GM19238 (cell line): Measurements from ENCODE around the gene MAML3.

Experiments used
- DNase-seq: peaks from one replicate; pipeline ENCODE4 v3.0.0; 2011; ENCODE audit warnings: low spot score; ENCODE audit not compliant: insufficient read length

The MAML3 gene

DNA sequence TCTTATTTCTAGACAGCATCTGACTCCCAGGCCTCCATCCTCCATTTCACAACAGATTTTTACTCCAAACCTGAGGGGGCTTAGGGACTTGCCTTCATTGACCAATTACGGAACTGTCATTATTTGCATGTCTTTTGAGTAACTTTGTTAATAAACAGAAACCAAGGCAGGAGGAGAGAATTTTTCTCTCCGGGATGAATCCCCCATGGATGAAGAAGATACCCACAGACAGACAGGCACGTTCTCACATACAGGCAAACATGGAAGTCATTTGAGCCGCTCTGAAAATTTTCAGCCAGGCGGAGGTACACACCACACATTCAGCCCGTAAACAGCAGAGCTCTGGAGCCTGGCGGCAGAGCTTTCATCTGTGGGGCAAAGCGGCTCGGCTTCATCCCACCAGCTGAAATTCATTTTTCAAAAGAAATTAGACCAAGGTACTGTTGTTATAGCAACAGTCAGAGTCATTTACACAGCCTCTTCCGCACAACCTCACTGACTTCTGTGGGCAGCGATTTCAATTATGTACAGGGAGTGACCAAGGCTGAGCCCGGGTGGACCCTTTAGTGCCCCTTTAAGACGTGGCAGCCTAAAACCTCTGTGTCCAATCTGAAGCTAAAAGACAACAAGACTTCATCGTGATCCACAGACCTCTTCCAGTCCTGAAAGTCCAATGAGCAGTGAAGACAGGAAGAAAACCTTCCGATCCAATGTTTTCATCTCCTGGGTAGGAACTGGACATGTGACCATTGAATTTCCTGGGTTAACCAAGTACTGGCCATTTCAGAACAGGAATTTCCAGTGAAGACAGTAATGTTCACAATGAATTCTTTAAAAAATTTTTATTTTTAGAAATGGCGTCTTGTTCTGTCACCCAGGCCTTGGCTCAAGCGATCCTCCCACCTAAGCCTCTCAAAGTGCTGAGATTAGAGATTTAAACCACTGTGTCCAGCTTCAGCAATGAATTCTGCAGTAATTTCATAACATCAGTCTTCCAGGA, 251.4 kb downstream of the MAML3 start:
- no peak for DNase-seq

DNA sequence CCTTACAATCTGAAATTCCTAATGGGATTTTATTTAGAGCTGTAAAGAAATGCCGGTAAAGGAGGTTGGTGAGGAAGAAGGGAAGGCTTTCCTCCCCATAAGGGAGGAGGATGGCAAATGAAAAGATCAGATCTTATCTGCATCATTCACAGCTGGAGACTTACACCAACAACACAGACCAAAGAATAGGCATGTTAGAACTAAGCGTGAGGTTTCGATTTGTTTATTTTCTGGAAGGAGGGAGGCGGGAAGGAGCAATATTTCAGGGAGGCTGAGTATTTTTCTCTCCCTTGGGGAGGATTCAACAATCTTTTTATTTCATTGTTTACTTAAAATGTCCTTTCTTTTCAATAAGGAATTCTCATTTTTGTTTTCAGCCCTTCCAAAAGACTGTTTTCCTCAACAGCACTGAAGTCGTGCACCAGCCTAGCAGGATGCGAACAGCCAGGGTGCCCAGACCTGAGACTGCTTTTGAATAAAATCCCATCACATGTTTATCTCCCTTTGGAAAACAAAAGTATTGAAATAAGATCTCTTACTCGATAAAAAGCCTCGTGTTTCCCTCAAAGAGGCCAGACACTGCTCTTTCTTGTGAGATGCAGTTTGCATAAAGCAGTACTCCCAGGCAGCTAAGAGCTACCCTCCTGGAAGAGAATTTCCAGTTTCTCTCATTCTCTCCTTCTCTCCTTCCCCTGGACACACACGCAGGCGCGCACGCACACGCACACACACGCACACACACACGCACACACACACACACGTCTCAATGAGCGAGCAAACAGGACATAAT, 252.3 kb downstream of the MAML3 start:
- DNase-seq: no peak

DNA sequence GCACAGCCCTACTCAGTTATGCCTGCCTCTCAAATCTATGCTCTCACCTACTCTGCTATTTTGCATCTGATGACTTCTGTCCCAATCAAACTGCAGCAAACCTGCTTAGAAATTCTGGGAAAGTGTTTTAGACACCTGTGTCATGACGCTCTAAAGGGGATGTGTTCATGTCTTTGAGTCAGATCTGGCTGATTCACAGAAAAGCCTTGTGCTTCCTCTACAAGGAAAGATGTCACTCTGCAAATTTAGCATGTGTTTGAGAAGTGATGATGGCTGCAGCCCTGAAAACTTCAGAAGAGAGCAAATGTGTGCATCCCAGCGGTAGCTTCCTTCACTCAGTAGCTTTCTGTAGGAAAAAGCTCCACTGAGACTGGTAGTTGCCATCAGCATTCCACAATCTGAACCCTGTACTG, 253.0 kb downstream of the MAML3 start:
- DNase-seq: no peak

DNA sequence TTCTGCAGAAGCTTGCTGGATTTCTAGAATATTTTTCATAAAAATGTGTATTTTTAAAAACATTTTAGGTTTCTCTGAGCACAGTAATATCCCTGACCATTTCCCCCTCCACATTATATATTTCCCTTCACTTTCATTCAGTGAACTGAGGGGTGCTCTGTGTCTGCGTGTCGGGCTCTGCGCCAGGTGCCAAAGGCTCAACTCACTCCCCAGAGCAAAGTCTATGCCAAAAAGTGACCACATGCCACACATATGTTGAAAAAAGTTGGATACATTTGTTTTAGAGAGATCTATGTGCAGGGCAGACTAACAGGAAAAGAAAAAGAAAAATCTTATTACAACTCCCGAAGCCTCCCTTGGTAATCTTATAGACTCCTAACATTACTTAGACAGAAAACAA, 254.6 kb downstream of the MAML3 start:
- no peak for DNase-seq

- no peak for DNase-seq
These were observed 255.7 kb downstream of the MAML3 start for GRCh38 chr4:139898293-139898692.

DNA sequence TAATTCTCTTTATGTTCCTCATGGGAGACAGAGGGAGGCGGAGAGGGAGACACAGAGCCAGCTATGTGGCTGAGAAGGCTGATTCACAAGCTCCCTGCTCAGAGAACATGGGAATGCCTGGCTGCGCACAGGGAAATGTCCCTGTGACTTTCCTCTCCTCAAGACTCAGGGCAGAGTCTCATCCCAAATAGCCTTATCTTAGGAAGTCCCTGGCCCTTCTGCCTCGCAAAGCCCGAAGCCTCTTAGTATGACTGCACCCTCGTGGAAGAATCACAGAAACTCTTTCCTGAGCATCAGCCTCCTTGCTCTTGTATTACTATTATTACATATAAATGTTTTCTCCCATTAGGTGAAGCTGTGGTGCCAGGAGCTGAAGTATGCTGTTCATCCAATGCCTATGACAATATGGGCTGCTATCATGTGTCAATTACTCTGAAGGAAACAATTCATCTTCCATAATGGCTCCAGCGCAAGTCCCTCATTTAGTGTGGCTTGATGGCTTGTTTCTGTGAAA, 257.8 kb downstream of the MAML3 start:
- DNase-seq: no peak

DNA sequence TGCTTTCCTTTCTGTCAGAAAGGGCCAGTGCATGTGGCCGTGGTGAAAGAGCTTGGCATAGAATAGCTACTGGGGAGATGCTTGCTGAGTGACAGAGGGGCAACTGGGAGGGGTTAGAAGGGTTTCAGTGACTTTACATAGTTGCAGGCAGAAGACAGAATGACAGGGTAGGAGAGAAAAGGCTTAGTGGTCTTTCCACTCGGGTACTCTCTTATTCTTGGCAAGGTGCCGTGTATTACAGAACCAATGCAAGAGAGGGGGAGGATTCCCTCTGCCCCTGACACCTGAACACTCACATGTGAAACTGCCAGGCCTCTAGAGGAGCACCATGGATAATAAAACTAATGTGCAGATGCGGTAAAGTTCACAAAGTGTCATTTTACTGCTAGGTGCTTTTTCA, 260.2 kb downstream of the MAML3 start:
- DNase-seq: no peak

DNA sequence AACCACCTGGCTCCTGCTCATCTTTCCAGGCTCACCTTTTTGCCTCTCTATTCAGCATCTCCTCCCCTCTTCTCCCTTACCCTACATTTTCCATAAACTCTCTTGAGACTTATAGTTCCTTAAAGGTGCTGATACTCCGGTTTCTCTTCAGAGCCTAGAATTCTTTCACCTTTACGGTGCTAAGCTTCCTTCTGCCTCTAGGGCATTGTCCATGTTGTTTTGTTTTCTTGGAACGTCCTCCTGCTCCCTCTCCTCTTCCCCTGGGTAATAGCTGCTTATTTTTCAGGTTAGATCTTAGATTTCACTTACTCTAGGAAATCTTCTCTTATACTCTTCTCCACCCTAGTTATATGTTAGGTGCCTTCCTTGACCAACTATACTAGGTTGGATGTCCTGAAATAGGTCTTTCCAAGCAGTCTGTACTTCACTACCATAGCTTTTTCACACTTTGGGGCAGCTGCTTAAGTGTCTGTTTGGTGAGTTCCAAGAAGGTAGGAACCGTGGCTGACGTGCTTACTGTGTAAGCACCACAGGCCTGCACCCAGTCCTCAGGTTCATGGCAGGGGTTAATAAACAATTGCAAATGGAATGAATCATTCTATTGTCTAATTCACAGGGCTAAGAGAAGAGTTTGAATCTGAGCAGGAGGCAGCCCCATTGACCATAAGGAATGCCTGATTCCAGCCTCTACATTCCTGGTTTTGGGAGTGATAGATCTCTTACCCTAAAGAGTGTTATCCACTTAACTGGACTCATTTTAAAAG, 260.8 kb downstream of the MAML3 start:
- no peak for DNase-seq

DNA sequence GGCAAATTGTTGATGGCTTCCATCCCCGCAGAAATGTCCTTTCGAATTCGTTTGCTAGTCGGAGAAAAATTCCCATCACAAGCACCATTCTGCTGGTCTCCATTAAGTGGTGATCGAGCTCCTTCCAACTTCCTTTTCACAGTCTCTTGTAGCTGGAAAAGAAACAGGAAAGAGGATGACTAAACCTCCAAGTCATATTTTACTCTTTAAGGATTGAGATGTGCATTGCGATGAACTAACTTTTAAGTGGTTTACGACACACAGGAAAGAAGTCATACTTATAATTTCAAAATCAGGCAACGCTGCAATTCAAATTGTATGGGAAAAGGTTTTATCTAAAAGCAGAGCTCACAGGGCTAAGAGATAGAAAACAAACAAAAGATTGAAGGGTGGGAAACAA, 263.2 kb downstream of the MAML3 start:
- no peak for DNase-seq

GRCh38 chr4:139889901-139890300, 264.1 kb downstream of the MAML3 start:
- no peak for DNase-seq

- no peak for DNase-seq
These were observed 264.7 kb downstream of the MAML3 start for GRCh38 chr4:139889264-139889663.

DNA sequence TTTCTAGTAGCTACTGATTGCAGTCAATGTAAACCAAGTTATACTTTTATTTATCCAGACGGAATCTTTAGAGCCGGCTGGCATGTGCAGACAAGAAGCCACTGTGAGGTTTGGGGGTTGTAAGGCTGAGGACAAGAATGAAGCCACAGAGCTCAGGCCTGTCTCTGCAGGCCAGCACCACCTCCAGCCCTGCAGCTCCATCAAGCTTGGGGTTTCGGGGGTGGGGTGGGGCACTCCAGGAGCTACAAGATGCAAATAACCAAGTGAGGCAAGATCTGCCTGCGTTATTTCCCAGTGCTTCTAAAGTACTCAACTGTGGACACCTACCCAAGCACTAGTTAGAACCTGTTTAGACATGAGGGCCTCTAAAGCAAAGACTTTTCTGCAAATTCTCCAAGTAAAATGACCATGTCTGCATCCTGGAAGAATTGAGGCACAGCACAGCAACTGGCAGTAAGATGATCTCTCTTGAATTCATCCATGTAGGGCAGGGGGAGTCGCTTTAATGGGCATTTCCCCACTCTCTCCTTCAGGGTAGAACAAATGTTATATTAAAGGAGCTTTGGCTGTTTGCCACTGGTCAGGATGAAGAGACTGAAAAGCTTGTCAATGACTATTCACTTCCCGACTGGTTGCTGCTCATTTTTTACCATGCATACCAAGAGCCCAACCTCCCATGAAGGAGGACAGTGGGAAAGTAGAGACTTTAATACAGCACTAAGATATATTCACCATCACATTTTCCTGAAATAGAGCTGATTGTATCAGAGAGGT, 265.8 kb downstream of the MAML3 start:
- no peak for DNase-seq

- no peak for DNase-seq
These were observed 266.6 kb downstream of the MAML3 start for GRCh38 chr4:139887376-139887802.

DNA sequence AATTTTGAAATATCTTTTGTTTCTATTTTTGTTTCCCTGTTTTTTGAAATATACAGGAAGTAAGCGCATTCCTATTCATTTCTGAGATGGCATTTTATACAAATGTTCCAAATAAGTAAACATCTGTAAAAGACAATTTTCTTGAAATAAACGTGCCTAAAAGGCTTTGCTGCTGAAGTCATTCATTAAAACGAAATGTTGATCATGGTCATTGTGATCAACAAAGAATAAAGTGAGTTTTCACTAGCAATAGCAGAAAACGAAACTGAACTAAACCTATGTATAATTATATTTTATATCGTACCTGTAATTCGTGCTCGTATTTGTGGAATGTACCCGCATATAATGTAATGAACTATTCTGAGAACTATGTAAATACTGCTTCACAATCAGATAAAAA, 267.2 kb downstream of the MAML3 start:
- no peak for DNase-seq

DNA sequence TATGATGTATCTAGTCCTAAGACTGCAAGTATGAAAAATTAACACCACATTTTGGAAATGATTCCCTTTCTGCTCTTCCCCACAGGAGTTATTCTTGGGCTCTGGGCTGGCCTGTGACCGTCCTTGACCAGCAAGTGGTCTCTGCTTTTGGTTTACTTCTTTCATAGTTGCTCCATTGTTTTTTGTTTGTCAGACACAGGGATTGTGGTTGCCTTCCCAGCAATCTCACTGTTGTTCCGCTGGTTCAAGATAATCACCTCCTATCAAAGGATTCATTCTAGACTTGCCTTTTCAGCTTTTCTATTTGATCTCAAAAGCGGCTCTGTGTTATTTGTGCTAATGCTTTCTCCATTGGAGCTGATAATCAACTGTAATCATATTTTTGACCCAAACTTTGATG, 269.5 kb downstream of the MAML3 start:
- DNase-seq: no peak

DNA sequence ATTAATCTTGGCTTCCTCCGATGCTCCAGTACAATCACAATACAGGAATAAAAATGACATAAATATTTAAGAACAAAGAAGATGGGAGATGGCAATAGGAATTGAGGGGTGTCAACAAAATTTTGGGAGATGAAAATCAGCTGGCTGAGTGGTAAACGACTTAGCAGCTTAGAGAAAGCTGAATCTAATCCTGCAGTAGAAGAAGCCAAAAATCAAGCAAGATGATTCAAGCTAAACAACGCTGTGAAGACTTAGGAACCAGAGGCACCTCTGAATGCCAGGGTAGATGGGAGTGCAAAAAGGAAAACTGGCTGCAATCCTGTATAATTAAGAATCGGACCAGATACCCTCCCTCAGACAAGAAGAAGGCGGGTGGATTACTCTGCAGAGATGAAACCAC, 273.1 kb downstream of the MAML3 start:
- no peak for DNase-seq

DNA sequence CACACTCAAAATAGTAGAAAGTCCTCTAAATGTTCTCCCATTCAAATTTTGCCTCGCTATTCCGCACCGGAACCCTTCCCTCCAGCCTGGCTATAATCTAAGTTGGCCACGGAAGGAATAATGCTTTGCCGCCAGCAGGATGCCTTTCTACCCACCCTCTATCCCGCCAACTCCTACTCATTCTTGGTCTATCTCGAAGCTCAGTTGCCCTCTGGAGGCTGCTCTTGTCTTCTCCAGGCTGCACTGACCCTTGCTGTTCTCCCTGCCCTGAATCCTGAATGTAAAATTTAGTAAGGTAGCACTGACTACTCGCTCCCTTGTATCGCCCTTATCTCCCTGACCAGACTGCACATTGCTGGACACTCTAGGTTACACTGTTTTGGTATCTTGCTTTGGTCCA, 275.9 kb downstream of the MAML3 start:
- DNase-seq: no peak

GRCh38 chr4:139876337-139876941, 277.5 kb downstream of the MAML3 start:
- DNase-seq: no peak

- DNase-seq: no peak
These were observed 278.6 kb downstream of the MAML3 start for GRCh38 chr4:139875411-139875825.
